ENCODE results near the gene HTR5A. TPM values are rescaled to one million over a fixed set of nuclear protein-coding genes. Genes with fewer than 3 reads are reported as not detected.

The HTR5A gene
- total and polyA plus RNA-seq, 8 donors: not detected

DNA sequence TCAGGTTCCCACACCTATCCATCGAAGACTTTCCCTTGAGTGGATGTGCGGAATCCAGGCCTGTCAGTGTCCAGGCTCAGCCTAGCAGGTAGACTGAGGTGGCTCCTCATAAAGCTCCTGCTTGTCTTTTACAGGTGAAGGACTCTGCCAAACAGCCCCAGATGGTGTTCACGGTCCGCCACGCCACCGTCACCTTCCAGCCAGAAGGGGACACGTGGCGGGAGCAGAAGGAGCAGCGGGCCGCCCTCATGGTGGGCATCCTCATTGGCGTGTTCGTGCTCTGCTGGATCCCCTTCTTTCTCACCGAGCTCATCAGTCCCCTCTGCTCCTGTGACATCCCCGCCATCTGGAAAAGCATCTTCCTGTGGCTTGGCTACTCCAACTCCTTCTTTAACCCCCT lies 13.9 kb downstream of the HTR5A start:
- Histone ChIP-seq H3K36me3 (no peaks in the 10 kb centered on the region), H3K4me3 (no peak overlapping the region), H3K27ac (no peak overlapping the region), H3K9me3 (no peaks in the 10 kb centered on the region), H3K4me1 (no peaks in the 10 kb centered on the region), H3K27me3 (peaks cover 0 to 40% of the 10 kb centered on the region in 2 donors)
- DNase-seq (no peak), ATAC-seq (no peak)
- TF ChIP-seq CTCF (IDR thresholded peaks at IDR 0.05): no peak
- intact Hi-C loops (cut with DNase I): no loop called here

DNA sequence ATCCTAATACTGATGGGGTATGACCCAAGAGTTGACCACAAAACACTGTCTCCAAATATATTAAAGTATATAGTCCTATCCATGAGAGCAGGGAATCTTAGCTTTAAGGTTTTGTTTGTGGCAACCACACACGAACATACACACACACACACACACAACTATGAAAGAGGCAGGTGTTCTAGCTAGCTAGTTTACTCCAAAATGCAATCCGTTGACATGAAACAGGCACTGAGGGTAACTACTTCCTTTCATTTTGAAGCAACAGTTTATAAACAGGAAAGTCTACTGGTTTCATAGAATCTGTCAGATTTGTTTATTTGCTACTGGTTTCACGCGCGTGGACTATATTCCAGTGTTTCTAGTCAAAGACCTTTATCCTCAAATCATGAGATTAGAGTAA lies 14.8 kb downstream of the HTR5A start:
- Histone ChIP-seq H3K4me1 (no peaks in the 10 kb centered on the region), H3K9me3 (no peaks in the 10 kb centered on the region), H3K4me3 (no peak overlapping the region), H3K36me3 (no peaks in the 10 kb centered on the region), H3K27ac (no peak overlapping the region), H3K27me3 (peaks cover 0 to 37% of the 10 kb centered on the region in 2 donors)
- TF ChIP-seq CTCF (IDR thresholded peaks at IDR 0.05): no peak
- ATAC-seq: no peak
- no peak for DNase-seq
- intact Hi-C loops (cut with DNase I): no loop called here

DNA sequence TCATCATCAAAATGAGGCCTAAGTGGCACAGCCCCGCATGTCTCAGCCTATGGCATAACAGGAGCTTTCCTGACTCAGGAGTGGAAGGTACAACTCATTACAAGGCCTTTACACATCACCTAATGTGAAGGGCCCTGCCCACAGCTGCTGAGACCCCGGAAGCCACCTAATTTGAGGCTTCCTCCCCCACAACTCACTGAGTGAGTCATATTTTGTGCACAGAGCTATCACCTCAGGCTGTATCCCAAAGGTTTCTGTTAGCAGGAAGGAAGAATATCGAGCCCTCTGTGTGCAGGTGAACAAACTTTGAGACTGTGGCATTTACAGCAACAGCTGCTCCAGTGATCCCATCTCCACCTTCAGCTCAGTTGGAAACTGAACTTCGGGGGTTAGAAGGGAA lies 20.6 kb downstream of the HTR5A start:
- Histone ChIP-seq H3K4me3 (no peak overlapping the region), H3K4me1 (no peaks in the 10 kb centered on the region), H3K27me3 (peaks cover 0 to 29% of the 10 kb centered on the region in 2 donors), H3K27ac (no peak overlapping the region), H3K9me3 (no peaks in the 10 kb centered on the region), H3K36me3 (no peaks in the 10 kb centered on the region)
- no peak for DNase-seq
- no peak for TF ChIP-seq CTCF (IDR thresholded peaks at IDR 0.05)
- intact Hi-C loops (cut with DNase I): no loop called here
- ATAC-seq: no peak

DNA sequence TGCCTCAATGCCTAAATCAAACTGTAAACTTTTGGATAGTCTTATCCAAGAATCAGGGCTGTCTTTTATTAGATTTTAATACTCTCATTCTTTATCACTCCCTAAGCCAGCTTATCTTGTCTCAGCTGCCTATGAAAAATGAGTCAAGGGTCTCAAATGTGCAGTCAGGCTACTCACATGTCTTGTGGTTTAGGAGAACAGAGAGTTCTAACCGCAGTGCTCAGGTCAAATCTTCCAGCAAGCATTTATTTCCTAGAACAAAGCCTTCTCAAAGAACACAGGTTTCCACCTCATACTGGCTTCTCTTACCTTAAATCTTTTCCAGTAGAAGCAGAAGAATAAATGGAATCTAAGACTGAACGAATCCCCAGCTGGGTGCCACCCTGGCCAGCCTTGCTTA lies 23.5 kb downstream of the HTR5A start:
- no peak overlapping the region for H3K4me3 ChIP-seq
- intact Hi-C loops (cut with DNase I): no loop called here
- ATAC-seq (no peak), DNase-seq (no peak)
- H3K4me1 ChIP-seq: no peaks in the 10 kb centered on the region
- H3K27me3 ChIP-seq: peaks cover 0 to 9% of the 10 kb centered on the region in 2 donors
- no peak overlapping the region for H3K27ac ChIP-seq
- no peak for TF ChIP-seq CTCF (IDR thresholded peaks at IDR 0.05)
- H3K36me3 ChIP-seq: no peaks in the 10 kb centered on the region
- H3K9me3 ChIP-seq: no peaks in the 10 kb centered on the region

DNA sequence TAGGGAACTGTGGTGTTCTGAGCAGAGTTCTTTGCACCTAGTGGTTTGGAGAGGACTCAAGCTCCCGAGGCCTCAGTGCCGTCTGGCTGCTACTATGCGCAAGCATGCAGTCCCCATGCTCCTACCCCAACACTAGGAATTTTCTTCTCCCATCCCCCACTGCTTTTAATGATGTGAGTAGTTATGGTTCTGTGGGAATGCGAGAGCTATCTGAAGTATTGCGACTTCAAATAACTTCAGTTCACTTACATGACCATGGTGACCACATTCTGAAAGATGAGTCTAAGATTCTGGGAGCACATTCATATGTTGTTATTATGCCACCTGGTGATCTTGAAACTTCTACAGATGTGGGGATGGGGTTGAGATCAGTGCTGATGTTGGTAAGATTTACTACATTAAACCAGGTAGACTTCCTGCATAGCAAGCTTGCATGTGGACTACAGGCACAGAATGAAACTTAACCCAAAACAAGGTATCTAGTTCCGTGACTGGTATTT lies 24.6 kb downstream of the HTR5A start:
- no peak for ATAC-seq
- no peaks in the 10 kb centered on the region for H3K36me3 ChIP-seq
- peaks cover 0 to 8% of the 10 kb centered on the region in 2 donors for H3K27me3 ChIP-seq
- no peaks in the 10 kb centered on the region for H3K4me1 ChIP-seq
- no peak overlapping the region for H3K27ac ChIP-seq
- no peak overlapping the region for H3K4me3 ChIP-seq
- H3K9me3 ChIP-seq: no peaks in the 10 kb centered on the region
- intact Hi-C loops (cut with DNase I): no loop called here
- no peak for TF ChIP-seq CTCF (IDR thresholded peaks at IDR 0.05)
- no peak for DNase-seq
